ENCODE data around the gene SBNO1. TPM values are rescaled to one million over a fixed set of nuclear protein-coding genes. Genes with fewer than 3 reads are reported as not detected.
A peak's percentile ranks its signal among the peaks of the same experiment; 100 is the strongest.
"Not testable (repeated sequence)": the region's sequence is repeated elsewhere in the genome, so short reads cannot be mapped to it uniquely, and the experiment has no call there.

SBNO1 gene
- total RNA-seq, 4 donors from 2014 or later, result 26.7 to 31.8 (median 29.9) TPM

- Histone ChIP-seq H3K9me3 (no peaks in the 10 kb centered on the region), H3K27me3 (no peaks in the 10 kb centered on the region), H3K4me1 (peaks cover 46 to 73% (median 69%) of the 10 kb centered on the region in 4 donors), H3K4me3 (peak overlapping the region; percentile 77 to 88 (median 77)), H3K27ac (replicated peaks in 1 of 4) (peak overlapping the region; percentile 89 to 96 (median 92)), H3K36me3 (peaks cover 20 to 35% (median 29%) of the 10 kb centered on the region in 4 donors)
- no CpG with 5 or more reads among the region's 102 CpGs for WGBS
- intact Hi-C loops (cut with DNase I), result no loop called here
- TF ChIP-seq CTCF (IDR thresholded peaks at IDR 0.05) (no peak), EP300 (IDR thresholded peaks at IDR 0.05) (no peak), POLR2AphosphoS5 (IDR thresholded peaks at IDR 0.05) (peak in 1 of 2 donors; percentile 55), POLR2A (IDR thresholded peaks at IDR 0.05; ENCODE audit: low read depth) (no peak)
- DNase-seq (ENCODE audit: extremely low spot score), result no peak
These were observed 24.4 kb upstream of the SBNO1 start for GRCh38 chr12:123388951-123389559.

- Histone ChIP-seq H3K27me3 (no peaks in the 10 kb centered on the region), H3K9me3 (no peaks in the 10 kb centered on the region), H3K27ac (replicated peaks in 1 of 4) (peak overlapping the region; percentile 89 to 97 (median 94)), H3K4me3 (peak overlapping the region; percentile 77 to 88 (median 77)), H3K36me3 (peaks cover 20 to 29% (median 26%) of the 10 kb centered on the region in 4 donors), H3K4me1 (peaks cover 46 to 68% (median 65%) of the 10 kb centered on the region in 4 donors)
- no peak for TF ChIP-seq POLR2A (IDR thresholded peaks at IDR 0.05; ENCODE audit: low read depth)
- no peak for TF ChIP-seq EP300 (IDR thresholded peaks at IDR 0.05)
- TF ChIP-seq POLR2AphosphoS5 (IDR thresholded peaks at IDR 0.05), result peak; percentile 63 to 72
- peak in 2 of 3 experiments; percentile 6 to 9 for TF ChIP-seq CTCF (IDR thresholded peaks at IDR 0.05)
- whole genome bisulfite sequencing, result 0% methylated on average over 23 of the region's 52 CpGs
- peak; percentile 94 for DNase-seq (ENCODE audit: extremely low spot score)
- intact Hi-C loops (cut with DNase I), result no loop called here
These were observed 23.7 kb upstream of the SBNO1 start for GRCh38 chr12:123388177-123388950.

GRCh38 chr12:123387508-123388176, 23.0 kb upstream of the SBNO1 start:
- Histone ChIP-seq H3K9me3 (no peaks in the 10 kb centered on the region), H3K27me3 (no peaks in the 10 kb centered on the region), H3K36me3 (peaks cover 16 to 22% (median 20%) of the 10 kb centered on the region in 4 donors), H3K4me3 (peak overlapping the region; percentile 77 to 88 (median 77)), H3K27ac (replicated peaks in 1 of 4) (peak overlapping the region; percentile 89 to 97 (median 94)), H3K4me1 (peaks cover 51 to 68% (median 65%) of the 10 kb centered on the region in 4 donors)
- intact Hi-C loops (cut with DNase I), result no loop called here
- no peak for DNase-seq (ENCODE audit: extremely low spot score)
- WGBS, result 72% methylated on average over 8 of the region's 8 CpGs
- no peak for TF ChIP-seq EP300 (IDR thresholded peaks at IDR 0.05)
- TF ChIP-seq POLR2AphosphoS5 (IDR thresholded peaks at IDR 0.05), result no peak
- TF ChIP-seq CTCF (IDR thresholded peaks at IDR 0.05), result no peak
- no peak for TF ChIP-seq POLR2A (IDR thresholded peaks at IDR 0.05; ENCODE audit: low read depth)

- WGBS, result 90% methylated on average over 9 of the region's 9 CpGs
- intact Hi-C loops (cut with DNase I); H3K36me3 ChIP-seq; H3K4me3 ChIP-seq; H3K9me3 ChIP-seq; H3K27me3 ChIP-seq; H3K27ac ChIP-seq (replicated peaks in 1 of 4); DNase-seq (ENCODE audit: extremely low spot score): not testable (repeated sequence)
- peaks cover 35 to 48% (median 44%) of the 10 kb centered on the region in 4 donors for H3K4me1 ChIP-seq
These were observed 20.9 kb upstream of the SBNO1 start for GRCh38 chr12:123385536-123385935.

GRCh38 chr12:123384994-123385376, 20.3 kb upstream of the SBNO1 start:
- DNase-seq (ENCODE audit: extremely low spot score), result no peak
- Histone ChIP-seq H3K4me3 (peak overlapping the region; percentile 83 to 91 (median 88)), H3K9me3 (no peaks in the 10 kb centered on the region), H3K36me3 (no peaks in the 10 kb centered on the region), H3K4me1 (peaks cover 30 to 43% (median 39%) of the 10 kb centered on the region in 4 donors), H3K27me3 (no peaks in the 10 kb centered on the region), H3K27ac (replicated peaks in 1 of 4) (peak overlapping the region; percentile 86 to 96 (median 87))
- WGBS, result 6% methylated on average over 1 of the region's 1 CpG
- no peak for TF ChIP-seq CTCF (IDR thresholded peaks at IDR 0.05)
- TF ChIP-seq POLR2A (IDR thresholded peaks at IDR 0.05; ENCODE audit: low read depth), result no peak
- no peak for TF ChIP-seq EP300 (IDR thresholded peaks at IDR 0.05)
- TF ChIP-seq POLR2AphosphoS5 (IDR thresholded peaks at IDR 0.05), result no peak
- intact Hi-C loops (cut with DNase I), result no loop called here
